ENCODE results near the gene MAN2C1. TPM values are rescaled to one million over a fixed set of nuclear protein-coding genes. Genes with fewer than 3 reads are reported as not detected.
"Not testable (repeated sequence)": the region's sequence is repeated elsewhere in the genome, so short reads cannot be mapped to it uniquely, and the experiment has no call there.

Gene MAN2C1
- total and polyA plus RNA-seq, 9 donors, result 48.9 to 277 (median 223) TPM

DNA sequence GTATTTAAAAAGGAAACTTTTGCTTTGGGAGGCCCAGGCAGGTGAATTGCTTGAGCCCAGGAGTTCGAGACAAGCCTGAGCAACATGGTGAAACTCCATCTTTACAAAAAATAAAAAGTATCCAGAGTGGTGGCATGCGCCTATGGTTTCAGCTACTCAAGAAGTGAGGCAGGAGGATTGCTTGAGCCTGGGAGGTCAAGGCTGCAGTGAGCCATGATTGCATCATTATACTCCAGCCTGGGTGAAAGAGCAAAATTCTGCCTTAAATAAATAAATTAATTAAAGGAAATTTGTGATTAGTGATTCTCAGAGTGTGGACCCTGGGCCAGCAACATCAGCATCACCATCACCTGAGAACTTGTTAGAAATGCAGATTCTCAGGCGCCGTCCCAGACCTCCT lies 42.5 kb downstream of the MAN2C1 start:
- Histone ChIP-seq H3K27me3 (no peaks in the 10 kb centered on the region), H3K36me3 (no peaks in the 10 kb centered on the region), H3K4me3 (no peak overlapping the region), H3K4me1 (ENCODE audit: insufficient read depth) (no peaks in the 10 kb centered on the region), H3K27ac (no peak overlapping the region), H3K9me3 (no peaks in the 10 kb centered on the region)
- TF ChIP-seq CTCF (IDR thresholded peaks at IDR 0.05), result no peak
- no peak for TF ChIP-seq EP300 (IDR thresholded peaks at IDR 0.05)
- TF ChIP-seq POLR2A (IDR thresholded peaks at IDR 0.05), result no peak
- intact Hi-C loops (cut with DNase I), result loop anchor here in 1 of 4 donors (10.0 kb wide), 1 partner anchor 91 kb away; no protein-coding TSS in a partner anchor
- DNase-seq, result no peak
- 89 to 94% (median 92%) methylated on average over 4 of the region's 4 CpGs for WGBS, 3 donors

DNA sequence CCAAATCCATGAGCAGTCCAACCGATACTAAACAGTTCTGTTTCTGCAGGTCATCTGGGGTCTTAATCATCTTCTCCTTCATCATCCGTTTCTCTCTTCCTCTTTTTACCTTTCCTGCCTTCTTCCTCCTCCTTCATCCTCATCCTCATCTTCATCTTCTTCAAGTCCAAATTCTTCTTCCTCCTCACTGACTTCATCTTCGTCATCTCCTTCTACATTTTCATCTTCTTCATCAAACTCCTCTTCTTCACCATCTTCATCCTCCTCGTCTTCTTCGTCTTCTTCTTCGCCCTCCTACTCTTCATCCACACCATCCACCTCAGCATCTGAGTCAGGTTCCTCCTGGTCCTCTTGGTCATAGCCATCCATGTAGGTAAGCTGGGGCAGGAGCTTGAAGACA lies 46.7 kb downstream of the MAN2C1 start:
- H3K36me3 ChIP-seq, result no peaks in the 10 kb centered on the region
- no peaks in the 10 kb centered on the region for H3K4me1 ChIP-seq (ENCODE audit: insufficient read depth)
- no peak for DNase-seq
- intact Hi-C loops (cut with DNase I), result loop anchor here in 1 of 4 donors (10.0 kb wide), 1 partner anchor 87 kb away; no protein-coding TSS in a partner anchor
- no peak overlapping the region for H3K4me3 ChIP-seq
- no peaks in the 10 kb centered on the region for H3K9me3 ChIP-seq
- no peaks in the 10 kb centered on the region for H3K27me3 ChIP-seq
- no peak overlapping the region for H3K27ac ChIP-seq
- 90 to 91% (median 91%) methylated on average over 6 of the region's 6 CpGs for WGBS, 3 donors
- TF ChIP-seq EP300 (IDR thresholded peaks at IDR 0.05) (no peak), POLR2A (IDR thresholded peaks at IDR 0.05) (no peak), CTCF (IDR thresholded peaks at IDR 0.05) (no peak)

DNA sequence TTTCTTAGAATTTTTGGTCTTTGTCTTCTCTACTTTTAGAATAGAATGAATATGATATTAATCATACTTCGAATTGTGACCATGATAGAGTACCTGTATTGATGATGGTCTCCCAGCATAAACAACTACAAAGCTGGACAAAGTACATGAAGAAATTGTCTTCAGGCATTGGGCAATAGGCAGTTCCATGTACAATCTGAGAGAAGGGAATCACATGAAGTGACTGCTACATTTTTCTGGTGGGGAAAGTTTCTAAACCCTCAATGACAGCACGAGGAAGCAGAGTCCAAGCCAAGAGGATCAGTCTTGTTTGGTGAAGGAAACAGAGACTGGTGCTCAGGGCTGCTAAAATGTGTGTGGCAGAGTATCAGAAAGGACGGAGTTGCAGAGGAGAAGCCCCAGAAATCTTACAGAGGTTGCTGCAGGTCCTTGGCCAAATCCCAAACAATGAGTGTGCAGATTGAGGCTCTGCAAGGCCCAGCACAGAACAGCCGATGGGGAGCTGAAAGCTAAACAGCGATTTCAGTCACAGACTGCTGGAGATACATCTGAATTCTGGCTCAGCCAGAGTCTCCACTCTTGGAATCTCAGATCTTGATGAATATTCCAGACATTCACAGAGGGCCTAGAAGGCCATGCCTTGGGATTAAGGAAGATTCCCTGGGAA lies 49.0 kb downstream of the MAN2C1 start:
- H3K9me3 ChIP-seq; DNase-seq; H3K36me3 ChIP-seq; H3K27me3 ChIP-seq; H3K27ac ChIP-seq; H3K4me1 ChIP-seq (ENCODE audit: insufficient read depth); H3K4me3 ChIP-seq: not testable (repeated sequence)
- WGBS, 3 donors, result 79 to 89% (median 86%) methylated on average over 5 of the region's 5 CpGs
- intact Hi-C loops (cut with DNase I), result loop anchor here in 1 of 4 donors (10.0 kb wide), 1 partner anchor 85 kb away; no protein-coding TSS in a partner anchor

DNA sequence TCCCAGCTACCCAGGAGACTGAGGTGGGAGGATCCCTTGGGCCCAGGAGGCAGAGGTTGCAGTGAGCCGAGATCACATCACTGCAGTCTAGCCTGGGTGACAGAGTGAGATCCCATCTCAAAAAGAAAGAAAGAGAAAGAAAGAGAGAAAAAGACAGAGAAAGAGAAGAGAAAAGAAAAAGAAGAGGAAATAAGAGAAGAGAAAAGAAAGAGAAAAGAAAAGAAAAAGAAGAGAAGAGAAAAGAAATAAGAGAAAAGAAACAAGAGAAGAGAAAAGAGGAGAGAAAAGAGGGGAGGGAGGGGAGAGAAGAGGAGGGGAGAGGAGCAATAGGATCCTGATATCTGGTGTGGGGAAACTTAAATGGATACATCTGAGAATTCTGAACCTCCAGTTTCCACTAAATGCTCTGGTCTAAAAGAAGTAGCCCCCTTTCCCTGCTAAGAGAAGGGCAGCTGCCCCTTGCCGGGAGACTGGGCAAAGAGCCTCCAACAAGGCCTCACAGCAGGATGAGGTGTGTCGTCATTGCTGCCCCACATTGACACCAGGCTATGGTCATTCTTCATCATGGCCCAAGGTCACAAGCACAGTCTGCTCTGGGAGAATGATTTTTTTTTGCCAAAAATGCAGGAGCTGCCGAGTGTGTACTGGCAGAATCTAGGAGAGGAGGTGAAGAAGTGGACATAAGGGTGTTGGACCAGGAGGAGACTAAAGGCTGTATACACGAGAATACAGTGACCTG lies 53.7 kb downstream of the MAN2C1 start:
- intact Hi-C loops (cut with DNase I), result loop anchor here in 1 of 4 donors (10.0 kb wide), 1 partner anchor 80 kb away; no protein-coding TSS in a partner anchor

More for the DNA sequence above, 53.7 kb downstream of the MAN2C1 start:
- Histone ChIP-seq H3K27me3 (no peaks in the 10 kb centered on the region), H3K27ac (no peak overlapping the region), H3K4me1 (ENCODE audit: insufficient read depth) (no peaks in the 10 kb centered on the region), H3K4me3 (no peak overlapping the region), H3K9me3 (no peaks in the 10 kb centered on the region), H3K36me3 (no peaks in the 10 kb centered on the region)
- DNase-seq, result no peak
- TF ChIP-seq POLR2A (IDR thresholded peaks at IDR 0.05) (no peak), CTCF (IDR thresholded peaks at IDR 0.05) (no peak), EP300 (IDR thresholded peaks at IDR 0.05) (no peak)
- WGBS, 3 donors, result 61 to 68% (median 64%) methylated on average over 5 of the region's 5 CpGs
